Liver (tissue), 3 donors: ENCODE data around the gene SPTAN1.

Source experiments
- EGR1 ChIP-seq, 2 donors: IDR thresholded peaks; 2 replicates each; pipeline ENCODE4 v1.6.1; 2016 to 2018; ENCODE audit warnings: antibody characterized with exemption in 2 of 2, low read depth in 2 of 2
- GABPA ChIP-seq, 2 donors: IDR thresholded peaks in 1 of 2; conservative IDR thresholded peaks in 1 of 2; 2 replicates each; pipeline ENCODE4 v1.6.1; 2016; ENCODE audit warnings: antibody characterized with exemption in 2 of 2, mild to moderate bottlenecking in 1 of 2, moderate library complexity in 1 of 2
- NR2F2 ChIP-seq: IDR thresholded peaks from 2 replicates; pipeline ENCODE4 v1.6.1; 2016; ENCODE audit warnings: antibody characterized with exemption
- REST ChIP-seq: IDR thresholded peaks from 2 replicates; pipeline ENCODE4 v1.6.1; 2016; ENCODE audit warnings: antibody characterized with exemption, mild to moderate bottlenecking
- RXRA ChIP-seq, 2 donors: IDR thresholded peaks; 2 replicates each; pipeline ENCODE4 v1.6.1; 2017 to 2018; ENCODE audit warnings: antibody characterized with exemption in 2 of 2, mild to moderate bottlenecking in 1 of 2
- TAF1 ChIP-seq: conservative IDR thresholded peaks from 2 replicates; pipeline ENCODE4 v1.6.1; 2016; ENCODE audit warnings: antibody characterized with exemption, mild to moderate bottlenecking
- TF ChIP-seq, protein P1 (sequence below): fragments of 150-350 bp; IDR thresholded peaks from 2 replicates; pipeline ENCODE4 v1.5.1; 2017; ENCODE audit warnings: improper control_type of control experiment, low read depth, low read length; ENCODE audit not compliant: missing input control
- TF ChIP-seq, protein P2 (sequence below): IDR thresholded peaks from 2 replicates; pipeline ENCODE4 v1.6.1; 2016; ENCODE audit warnings: antibody characterized with exemption
- donor health status: healthy.
- donor health status: healthy.

DNA sequence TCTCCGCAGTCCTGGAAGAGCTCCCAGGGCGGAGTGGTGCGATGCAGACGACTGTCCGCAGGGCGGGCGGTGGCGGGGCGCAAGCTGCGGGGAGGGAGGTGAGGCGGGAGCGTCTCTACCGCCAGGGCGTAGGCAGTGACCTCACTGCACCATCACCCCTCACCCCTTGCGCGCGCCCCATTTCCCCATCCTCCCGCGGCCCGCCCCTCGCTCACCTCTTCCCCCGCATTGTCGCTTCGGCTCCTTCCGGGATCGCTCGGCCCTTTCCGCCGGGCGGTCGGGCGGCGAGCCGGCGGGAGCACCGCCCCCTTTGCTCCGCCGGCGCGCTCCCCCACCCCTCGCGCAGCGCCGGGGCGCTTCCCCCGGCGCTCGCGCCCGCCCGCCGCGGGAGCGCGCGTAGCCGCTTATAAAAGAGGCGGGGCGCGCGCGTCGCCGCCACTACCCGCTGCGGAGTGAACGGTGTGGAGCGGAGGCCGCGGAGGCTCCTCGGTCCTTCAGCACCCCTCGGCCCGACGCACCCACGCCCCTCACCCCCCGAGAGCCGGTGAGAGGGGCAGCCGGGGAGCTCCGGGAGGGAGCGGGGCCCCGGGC, at the start of gene SPTAN1:
- TF ChIP-seq REST (peak; percentile 91), TAF1 (peak; percentile 83), EGR1 (IDR thresholded peaks at IDR 0.05; ENCODE audit: low read depth in 2 of 2) (peak; percentile 70 to 80), NR2F2 (no peak), RXRA (IDR thresholded peaks at IDR 0.05) (no peak), GABPA (IDR thresholded peaks at IDR 0.05 in 1 of 2, conservative IDR thresholded peaks at IDR 0.05 in 1 of 2) (no peak)
- TF ChIP-seq, protein P1, sequence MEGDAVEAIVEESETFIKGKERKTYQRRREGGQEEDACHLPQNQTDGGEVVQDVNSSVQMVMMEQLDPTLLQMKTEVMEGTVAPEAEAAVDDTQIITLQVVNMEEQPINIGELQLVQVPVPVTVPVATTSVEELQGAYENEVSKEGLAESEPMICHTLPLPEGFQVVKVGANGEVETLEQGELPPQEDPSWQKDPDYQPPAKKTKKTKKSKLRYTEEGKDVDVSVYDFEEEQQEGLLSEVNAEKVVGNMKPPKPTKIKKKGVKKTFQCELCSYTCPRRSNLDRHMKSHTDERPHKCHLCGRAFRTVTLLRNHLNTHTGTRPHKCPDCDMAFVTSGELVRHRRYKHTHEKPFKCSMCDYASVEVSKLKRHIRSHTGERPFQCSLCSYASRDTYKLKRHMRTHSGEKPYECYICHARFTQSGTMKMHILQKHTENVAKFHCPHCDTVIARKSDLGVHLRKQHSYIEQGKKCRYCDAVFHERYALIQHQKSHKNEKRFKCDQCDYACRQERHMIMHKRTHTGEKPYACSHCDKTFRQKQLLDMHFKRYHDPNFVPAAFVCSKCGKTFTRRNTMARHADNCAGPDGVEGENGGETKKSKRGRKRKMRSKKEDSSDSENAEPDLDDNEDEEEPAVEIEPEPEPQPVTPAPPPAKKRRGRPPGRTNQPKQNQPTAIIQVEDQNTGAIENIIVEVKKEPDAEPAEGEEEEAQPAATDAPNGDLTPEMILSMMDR = peak; percentile 10
- TF ChIP-seq, protein P2, sequence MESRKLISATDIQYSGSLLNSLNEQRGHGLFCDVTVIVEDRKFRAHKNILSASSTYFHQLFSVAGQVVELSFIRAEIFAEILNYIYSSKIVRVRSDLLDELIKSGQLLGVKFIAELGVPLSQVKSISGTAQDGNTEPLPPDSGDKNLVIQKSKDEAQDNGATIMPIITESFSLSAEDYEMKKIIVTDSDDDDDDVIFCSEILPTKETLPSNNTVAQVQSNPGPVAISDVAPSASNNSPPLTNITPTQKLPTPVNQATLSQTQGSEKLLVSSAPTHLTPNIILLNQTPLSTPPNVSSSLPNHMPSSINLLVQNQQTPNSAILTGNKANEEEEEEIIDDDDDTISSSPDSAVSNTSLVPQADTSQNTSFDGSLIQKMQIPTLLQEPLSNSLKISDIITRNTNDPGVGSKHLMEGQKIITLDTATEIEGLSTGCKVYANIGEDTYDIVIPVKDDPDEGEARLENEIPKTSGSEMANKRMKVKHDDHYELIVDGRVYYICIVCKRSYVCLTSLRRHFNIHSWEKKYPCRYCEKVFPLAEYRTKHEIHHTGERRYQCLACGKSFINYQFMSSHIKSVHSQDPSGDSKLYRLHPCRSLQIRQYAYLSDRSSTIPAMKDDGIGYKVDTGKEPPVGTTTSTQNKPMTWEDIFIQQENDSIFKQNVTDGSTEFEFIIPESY = no peak
